HG02973 (cell line): Measurements from ENCODE around the gene AMOTL1.

Source experiments
- ATAC-seq: cut with Tn5 transposase; IDR thresholded peaks from one replicate; pipeline ENCODE4 v1.9.1; 2021; ENCODE audit warnings: moderate library complexity; ENCODE audit not compliant: unreplicated experiment

Gene AMOTL1

GRCh38 chr11:94767701-94768601, at the start of gene AMOTL1:
AMOTL1 (plus strand) TSS chr11:94768356; CDS start chr11:94768512, 156 bp downstream.
- peak; percentile 76 for ATAC-seq

DNA sequence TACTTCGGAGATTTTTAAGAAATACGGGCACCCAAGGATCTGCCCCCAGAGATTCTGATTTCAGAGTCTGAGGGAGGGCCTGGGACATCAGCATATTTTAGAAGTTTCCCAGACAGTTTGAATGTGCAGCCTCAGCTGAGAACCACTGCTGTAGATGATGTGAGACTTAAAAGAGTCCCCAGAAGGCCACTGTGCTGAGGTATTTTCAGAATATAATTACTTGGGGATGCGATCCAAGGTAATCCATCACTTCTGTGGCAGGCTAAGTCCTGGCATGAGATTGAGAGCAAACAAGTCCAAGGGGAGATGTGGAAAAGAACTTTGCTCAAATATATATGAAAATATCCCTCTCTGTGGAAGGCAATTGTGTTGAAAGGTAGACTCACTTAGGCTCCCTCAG, 48.3 kb upstream of the AMOTL1 start:
- ATAC-seq: no peak

DNA sequence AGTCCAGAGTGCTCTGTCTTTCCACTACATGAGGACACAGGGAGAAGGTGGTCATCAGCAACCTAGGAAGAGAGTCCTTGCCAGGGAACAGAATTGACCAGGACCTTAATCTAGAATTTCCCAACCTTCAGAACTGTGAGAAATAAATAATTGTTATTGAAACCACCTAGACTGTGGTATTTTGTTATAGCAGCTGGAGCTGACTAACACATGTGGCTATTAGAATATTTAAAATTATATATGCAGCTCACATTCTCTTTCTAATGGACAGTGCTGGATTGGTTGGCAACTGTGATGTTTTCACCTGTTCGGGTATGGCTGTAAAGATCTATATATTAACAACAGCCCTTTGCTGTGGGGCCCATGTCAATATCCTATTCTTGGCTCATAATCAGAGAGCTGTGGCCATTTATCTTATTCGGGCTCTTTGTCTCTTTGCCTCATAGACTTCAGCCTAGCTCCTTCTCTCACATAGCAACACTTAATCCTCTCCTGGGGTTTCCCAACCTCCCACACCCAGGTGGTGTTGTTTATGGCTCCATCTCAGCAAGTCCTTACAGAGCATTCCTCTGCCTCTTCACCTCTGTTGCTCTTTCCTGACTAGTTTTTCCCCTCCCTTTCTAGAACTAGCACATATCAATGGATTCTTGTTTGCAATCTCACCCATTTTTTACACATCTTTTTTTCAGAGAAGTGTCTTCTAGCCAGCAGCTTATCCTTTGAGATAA, 46.4 kb upstream of the AMOTL1 start:
- no peak for ATAC-seq

DNA sequence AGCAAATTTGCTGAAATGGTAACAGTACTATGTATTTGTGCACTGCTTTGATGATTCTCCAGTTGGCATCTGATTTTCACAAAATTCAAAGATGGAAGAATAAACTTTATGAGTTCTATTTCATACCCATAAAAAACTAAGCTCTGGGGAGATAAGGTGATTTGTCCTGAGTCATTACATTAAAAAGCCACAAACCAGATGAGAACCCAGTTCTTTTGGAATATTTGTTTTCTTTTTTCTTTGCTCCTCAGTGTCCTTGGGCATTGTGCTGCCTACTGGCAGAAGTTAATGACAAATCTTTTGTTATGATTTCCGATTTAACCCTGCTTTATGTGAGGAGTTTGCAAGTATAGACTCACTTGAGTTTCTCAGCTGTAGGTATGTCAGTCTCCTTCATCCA, 45.4 kb upstream of the AMOTL1 start:
- ATAC-seq: no peak

- ATAC-seq: no peak
These were observed 43.1 kb upstream of the AMOTL1 start for GRCh38 chr11:94725097-94725496.

GRCh38 chr11:94727819-94728218, 40.3 kb upstream of the AMOTL1 start:
- no peak for ATAC-seq

DNA sequence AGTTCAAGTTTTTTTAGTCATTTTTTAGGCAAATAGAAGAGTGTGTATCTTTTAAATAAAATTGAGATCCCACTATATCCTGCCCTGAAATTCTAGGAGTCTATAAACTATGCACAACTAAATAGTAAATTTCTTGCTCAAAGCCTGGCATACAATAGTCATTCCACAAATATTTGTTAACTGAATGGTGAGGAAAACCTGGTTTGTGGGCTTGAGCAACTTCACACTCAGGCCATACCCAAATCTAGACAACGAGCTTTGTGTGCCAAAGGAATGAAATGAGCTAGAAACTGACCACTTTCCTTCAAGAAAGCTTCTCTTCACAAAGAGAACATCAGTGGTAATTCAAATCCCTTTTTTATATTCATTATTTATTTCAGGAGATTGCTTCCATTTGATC, 39.6 kb upstream of the AMOTL1 start:
- ATAC-seq: no peak

DNA sequence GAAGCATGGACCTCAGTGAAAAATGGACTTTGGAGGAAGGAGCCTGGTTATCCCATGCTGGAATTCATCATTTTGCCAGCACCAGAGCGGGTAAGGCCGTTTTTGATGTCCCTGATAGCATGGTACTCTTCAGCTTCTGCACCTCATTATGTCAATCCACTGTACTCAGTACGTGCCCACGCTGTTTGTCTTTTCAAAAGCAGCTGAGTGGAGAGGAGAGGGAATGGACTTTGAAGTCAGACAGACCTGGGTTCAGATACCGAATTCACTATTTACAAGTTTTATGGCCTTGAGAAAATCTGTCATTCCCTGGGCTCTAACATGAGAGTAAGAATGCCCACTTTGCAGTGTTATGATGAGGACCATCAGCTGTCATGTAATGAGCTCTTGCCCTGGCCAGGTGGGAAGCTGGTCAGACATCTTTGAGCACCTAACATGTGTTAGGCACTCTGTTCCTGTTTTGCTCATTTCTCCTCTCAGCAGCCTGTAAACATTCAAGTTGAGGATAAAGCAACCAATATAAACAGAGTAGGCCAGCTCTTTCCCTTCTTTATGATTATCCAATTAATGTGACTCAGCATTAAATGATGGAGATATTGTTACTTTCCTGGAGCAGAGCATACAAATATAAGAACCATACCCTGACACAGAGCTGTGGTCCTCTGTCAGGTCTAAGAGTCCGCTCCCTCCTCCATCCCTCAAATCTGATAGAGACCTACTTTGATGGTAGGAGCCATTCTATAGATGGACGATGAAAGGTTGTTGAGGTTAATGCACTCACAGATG, 39.0 kb upstream of the AMOTL1 start:
- ATAC-seq: no peak

GRCh38 chr11:94730153-94730552, 38.0 kb upstream of the AMOTL1 start:
- ATAC-seq: no peak

DNA sequence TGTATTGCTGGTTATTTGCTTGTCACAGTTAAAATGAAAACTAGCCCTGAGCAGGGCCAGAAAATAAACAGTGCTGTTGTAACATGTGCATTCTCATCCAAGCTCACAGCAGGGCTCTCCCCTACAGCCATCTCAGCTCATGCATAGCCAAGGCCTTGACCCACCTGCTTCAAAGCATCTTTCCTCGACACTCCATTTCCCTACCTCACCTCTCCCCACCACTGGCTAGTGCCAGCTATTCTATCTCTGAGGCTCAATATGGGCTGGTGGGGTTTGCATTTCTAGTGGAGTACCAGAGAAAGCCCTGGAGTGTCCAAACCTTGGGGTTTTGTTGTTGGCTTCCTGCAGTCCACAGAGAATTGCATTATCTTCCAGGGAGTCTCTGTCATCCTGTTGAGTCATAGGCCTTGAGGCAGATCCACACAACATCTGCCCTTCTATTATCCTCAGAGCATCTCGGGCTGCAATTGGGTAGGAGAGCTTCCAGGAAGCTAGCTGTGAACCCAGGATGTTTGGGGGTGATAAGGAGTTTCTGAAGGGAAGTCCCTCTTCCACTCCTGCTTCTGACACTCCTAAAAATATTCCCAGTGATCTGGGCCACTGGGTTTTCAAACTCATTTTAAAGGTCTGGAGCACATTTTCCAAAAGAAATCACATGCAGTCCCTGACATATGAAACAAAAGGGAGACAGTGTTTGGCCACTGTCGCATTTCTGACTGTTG, 36.1 kb upstream of the AMOTL1 start:
- no peak for ATAC-seq

DNA sequence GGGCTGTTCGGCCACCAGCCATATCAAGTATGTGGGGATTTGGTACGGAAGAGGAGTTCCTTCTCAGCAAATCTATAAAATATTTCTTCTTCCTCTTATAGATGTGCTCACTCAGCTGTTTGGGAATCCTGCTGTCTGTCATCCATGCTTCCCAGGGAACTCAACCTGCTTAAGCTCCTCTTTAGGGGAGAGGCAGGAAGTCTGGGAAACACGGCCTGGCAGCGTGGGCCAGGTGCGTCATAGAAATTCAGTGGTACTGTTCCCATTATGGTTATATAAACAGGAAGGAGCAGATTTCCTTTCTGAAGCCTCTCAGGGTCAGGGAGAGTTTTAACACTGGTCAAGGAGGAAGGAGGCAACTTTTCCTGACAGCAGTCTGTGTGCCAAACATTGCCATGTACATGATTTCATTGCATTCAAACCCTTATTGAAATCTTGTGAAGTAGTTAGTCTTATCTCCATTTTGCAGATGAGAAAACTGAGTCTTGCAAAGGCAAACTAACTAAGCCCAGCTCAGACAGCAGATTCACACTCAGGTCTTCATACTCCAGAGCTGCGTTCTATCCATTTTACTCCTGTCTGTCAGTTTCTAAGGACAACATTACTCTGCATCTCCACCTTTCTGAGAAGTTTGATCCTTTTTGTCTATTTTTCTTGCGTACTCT, 35.4 kb upstream of the AMOTL1 start:
- no peak for ATAC-seq

DNA sequence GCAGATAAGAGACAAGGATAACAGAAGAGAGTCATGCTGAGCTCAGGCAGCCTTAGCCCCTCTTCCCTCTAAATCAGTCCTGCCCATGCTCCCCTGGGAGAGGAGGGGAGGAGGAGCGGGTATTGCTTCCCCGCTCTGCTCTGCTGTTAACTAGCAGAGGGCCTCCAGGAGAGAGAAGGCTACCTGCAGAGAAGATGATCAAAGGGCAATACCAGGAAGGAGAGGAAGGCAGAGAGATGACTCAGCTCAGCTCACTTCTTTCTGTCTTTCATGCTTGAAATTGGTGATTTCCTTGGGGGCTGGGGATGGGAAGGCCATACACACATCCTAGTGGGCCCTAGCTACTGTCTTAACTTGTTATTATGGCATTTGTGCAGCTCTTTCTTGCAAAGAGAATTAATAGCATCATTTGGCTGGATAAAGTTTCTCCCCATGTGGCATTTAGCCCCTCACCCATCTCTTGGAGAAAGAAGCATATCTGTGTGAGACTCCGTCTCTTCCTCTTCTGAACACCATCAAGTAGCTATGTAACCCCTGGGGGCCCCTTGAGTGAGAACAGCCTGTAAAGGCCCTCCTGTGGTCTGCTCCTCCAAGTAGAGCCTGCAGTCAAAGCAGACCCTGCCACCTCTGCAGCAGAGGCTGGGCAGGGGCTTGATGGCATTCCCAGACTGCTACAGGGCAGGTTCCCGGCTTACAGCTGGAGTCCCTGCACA, 33.4 kb upstream of the AMOTL1 start:
- ATAC-seq: no peak

DNA sequence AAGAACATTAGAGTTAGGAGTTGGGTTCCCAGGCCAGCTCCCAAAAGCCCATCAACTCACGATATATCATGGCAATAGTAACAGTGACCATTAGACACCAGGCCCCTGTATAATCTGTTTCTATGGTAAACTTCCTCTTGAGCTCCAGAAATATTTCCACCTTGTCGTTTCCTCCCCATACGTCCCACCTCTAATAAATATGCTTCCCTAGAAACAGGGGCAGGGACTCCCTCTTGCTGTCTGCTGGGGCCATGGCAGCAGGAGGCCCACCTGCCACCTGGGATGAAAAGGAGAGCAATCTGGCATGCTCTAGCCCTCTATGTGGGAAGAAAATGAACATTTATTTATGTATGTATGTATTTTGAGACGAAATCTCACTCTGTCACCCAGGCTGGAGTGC, 32.2 kb upstream of the AMOTL1 start:
- ATAC-seq: no peak

DNA sequence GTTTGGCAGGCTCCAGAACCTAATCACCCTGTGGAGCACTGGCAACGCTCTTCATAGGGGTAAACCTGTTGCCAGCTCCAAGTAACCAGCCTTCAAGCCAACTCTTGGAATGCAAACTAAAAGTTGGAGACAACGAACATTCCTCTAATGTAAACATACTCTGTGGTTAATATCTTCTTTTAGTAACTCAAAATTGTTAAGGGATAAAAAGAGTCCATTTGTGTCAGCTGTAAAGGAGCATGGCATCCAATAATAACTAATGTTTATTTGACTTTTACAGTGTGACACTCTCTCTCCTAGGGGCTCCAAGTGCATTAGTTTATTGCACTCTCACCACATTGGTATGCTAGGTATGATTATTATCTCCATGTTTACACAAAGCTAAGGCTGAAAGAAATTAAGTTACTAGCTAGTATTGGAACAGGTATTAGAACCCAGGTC, 31.0 kb upstream of the AMOTL1 start:
- no peak for ATAC-seq

GRCh38 chr11:94738746-94739145, 29.4 kb upstream of the AMOTL1 start:
- no peak for ATAC-seq

DNA sequence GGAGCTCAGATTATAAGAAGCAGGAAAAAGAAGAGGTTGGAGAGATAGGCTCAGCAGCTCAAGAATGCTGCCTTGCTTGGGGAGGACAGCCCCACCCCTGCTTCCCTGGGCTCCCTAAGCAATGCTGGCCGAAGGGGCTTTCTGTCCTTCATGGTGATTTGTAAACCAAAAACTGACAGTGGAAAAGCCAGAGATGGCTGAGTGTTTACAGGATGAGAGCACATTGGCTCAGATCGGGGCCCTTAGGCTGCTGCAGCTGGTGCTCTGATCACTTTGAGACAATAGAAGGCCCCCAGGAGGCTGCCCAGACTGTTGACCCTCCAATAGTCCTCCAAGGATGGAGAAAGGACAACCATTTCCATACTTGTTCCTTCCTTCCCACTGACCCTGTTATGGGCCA, 28.8 kb upstream of the AMOTL1 start:
- ATAC-seq: no peak

DNA sequence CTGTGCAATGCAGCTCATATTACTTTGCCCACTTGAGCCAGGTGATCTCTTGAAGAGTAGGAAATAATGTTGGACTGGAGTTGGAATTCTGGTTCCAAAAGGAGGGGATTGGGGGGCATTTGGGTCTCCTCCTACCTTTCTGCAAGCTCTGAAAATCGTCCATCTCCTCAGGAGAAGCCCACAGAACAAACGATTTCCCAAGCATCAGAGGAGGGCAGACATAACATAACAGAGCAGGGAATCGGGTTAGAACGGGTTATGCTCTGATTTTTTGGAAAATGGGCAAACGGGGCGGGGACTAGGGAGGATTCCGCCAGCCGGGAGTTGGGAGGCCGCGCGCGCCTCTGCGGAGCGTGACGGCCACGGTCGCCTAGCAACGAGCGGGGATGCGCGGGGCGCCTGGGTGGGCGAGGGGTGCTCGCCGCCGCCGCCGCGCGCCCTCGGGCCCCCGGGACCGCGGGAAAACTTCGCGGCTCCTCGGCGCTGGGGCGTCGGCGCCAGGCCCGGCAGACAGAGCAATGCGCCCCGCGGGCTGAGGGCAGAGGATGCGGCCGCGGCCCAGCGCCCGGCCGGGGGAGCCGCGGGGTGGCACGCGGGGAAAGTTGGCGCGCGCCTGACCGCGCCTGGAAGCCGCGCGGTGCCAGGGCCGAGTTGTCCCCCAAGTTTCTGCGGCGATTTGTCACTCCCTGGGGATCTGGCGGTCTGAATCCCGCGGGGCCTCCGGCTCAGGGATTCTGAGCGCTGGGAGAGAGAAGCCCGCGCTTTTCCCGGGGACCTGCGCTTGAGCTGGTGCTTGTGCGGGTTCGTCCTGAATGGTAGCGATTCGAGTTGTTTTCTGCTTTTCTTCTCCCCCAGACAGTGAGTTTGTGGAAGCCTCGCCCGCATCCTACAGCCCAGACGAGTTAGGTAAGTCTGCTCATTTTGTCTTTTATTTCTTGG, 27.8 kb upstream of the AMOTL1 start:
- ATAC-seq: no peak

DNA sequence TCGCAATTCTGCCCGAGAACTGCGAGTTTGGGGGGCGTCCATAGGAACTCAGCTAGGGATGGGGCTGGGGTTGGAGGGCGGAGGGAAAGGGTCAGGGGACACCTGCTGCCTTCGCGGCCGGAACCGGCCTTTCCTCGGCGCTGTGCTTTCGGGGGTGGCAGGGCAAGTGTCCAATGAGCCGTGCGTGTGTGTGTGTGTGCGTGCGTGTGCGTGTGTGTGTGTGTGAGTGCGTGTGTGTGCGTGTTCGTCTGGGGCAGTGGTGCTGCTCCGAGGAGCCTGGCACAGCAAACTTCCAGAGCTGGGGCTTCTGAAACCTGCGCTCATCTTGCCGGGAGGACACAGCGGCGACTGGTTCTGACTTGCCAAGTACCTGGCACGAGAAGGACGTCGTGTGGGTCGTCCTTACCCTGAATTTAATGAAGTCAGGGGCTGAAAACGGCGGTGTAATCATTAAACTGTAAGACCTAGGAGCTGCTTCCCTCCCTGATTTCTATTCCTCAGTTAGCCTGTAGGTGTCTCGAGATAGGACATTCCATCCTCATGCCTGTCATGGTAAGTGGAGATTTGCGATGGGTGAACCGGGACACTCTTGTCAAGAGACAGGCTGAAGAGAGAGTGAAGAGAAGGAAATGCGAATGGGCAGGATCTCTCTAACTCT, 27.0 kb upstream of the AMOTL1 start:
- ATAC-seq: no peak
